ENCODE results near the gene ADGRL3.
"Not testable (repeated sequence)": the region's sequence is repeated elsewhere in the genome, so short reads cannot be mapped to it uniquely, and the experiment has no call there.

The ADGRL3 gene

DNA sequence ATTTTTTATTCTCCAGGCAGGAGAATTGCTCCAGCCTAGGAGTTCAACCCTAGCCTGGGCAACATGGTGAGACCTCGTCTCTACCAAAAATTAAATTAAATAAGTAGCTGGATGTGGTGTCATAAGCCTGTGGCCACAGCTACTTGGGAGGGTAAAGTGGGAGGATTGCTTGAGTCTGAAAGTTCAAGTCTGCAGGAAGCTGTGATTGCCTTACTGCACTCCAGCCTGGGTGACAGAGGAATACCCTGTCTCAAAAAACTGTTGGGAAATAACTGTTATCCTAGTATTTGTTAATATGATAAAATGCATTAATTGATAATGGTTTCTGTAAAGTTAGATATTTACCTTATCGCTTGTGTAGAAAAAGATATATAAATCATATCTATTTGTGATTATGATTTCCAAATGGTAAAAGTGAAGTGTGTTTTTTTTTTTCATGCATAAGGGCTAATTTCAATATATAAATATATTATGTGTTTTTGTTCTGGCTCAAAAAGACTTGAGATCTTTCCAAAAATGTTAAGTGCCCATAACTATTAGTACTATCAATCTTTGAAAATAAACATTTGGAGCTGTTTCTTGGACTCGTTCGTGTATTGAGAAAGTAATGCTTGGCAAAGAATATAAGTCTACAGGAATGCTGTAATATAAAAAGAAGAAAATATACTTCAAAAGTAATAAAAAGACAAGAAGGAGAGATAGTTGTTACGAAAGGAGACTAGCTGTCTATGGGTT, 396.6 kb downstream of the ADGRL3 start:
- no peak overlapping the region for H3K4me3 ChIP-seq (ENCODE audit: low read depth, low read length)

DNA sequence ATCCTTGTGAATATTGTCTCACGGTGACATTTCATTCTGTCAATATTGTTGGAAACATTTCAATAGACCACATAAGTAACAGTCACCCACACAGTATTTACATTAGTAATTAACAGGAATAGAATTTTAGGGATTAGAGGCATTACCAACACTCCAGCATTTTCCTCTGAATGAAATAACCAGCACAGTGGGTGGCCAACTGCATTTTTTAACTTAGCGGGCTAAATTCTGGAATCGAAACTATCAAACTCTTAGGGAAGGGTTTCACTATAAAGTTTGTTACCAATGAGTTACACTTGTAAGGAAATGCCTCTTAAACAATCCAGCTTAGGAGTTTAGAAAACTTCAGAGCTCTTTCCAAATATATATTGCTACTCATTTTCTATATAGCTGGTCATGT, 403.0 kb downstream of the ADGRL3 start:
- no peak overlapping the region for H3K4me3 ChIP-seq (ENCODE audit: low read depth, low read length)

DNA sequence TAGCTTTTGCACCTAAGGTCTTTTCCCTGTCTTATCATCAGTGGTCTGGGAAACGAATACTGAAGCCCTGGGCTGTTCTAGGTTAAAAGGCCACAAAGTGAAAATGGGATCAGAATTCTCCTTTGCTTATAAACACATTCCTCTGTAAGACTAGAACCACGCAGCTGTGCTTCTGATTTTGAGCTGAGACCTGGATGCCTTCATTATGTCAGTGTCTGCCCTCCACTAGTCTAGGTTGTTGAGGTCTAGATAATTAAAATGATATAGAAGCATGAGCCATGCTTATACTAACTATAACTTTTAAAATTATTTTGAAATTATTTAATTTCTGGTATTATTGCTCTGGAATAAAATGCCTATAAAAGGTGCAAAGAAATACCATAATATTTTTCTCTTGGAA, 403.9 kb downstream of the ADGRL3 start:
- H3K4me3 ChIP-seq (ENCODE audit: low read depth, low read length), result no peak overlapping the region

DNA sequence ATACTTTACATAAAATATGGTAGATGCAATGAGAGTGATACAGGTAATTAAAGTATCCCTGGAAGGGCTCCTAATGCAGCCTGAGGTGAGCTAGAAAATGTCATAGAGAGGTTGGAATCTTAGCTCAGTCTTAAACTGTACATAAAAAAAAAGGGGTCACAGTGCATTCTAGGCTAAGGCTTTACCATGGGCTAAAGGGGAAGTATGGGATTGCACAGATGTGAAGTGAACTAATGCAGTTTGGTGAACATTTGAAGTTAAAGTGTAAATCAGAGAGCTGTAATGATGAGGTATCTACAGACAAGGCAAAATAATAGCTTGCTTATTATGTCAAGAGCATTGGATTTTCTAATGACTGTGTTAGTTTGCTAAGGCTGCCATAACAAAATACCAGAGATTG, 405.9 kb downstream of the ADGRL3 start:
- no peak overlapping the region for H3K4me3 ChIP-seq (ENCODE audit: low read depth, low read length)

DNA sequence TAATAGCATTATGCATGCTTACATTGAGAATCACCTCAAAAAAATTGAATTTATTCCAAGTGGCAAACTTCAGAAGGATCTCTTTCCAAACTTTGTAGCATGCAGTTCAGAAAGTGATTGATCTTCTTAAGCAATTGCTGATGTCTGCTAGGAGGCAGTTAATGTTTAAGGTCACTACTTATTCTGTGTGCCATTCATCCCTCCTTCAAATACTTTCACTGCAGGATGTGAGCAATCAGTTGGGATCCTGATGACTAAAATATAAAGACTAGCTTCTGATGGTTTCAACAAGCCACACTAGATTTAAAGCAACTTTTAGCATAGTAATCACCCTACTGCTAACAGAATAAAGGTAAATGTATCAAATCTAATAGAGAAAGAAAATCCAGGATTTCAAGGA, 414.1 kb downstream of the ADGRL3 start:
- no peak overlapping the region for H3K4me3 ChIP-seq (ENCODE audit: low read depth, low read length)

DNA sequence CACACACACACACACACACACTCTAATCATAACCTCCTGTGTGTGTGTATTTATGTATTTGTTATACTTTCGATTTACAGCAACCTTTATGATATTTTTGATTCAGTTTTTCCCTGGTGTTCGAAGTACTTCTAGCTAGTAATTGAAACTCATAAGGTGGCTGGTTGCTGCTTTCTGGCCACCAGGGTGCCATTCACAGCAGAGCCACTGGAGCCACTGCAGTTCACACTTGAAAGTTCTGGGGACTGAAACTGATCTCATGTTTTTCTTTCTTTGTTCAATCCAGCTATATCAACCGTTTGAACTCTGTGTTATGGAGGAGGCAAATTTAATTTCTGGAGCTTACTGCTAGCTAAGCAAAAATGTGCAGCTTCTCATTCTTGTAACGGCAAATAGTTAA, 419.4 kb downstream of the ADGRL3 start:
- H3K4me3 ChIP-seq (ENCODE audit: low read depth, low read length), result no peak overlapping the region

DNA sequence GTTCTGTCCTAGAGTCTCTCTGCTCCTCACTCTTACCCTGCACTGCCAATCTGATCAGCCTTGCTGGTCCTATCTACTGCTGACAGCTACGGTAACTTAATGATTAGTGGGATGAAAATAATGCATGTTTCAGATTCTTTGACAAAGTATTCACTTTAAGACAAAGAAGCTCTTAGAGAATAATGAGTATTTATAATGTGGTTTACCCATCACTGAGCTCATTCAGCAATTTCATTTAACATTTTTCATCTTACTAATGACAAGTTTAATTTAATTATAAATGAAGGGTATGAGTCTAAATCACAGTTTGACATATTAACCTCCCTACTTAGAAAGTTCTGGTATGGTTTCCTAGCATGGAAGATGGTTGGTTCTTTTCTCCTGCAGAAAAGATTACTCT, 428.2 kb downstream of the ADGRL3 start:
- no peak overlapping the region for H3K4me3 ChIP-seq (ENCODE audit: low read depth, low read length)

DNA sequence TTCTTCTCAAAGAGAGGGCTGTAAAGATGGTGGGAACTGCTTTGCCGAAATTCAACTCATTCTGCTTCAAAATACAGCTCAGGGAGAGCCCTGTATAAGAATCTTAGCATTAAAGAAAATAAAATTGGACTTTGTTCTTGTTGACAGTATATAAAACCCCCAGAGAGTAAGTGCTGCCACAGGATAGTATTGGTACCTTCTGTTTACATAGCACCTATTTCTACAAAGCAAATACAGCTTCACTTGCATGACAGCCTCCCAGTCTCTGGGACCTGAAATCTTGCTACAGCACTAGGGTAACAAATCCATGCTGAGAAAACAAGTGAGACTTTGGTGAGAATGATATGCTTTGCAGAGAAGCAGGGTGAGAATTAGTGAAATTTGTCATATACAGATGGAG, 428.6 kb downstream of the ADGRL3 start:
- no peak overlapping the region for H3K4me3 ChIP-seq (ENCODE audit: low read depth, low read length)

DNA sequence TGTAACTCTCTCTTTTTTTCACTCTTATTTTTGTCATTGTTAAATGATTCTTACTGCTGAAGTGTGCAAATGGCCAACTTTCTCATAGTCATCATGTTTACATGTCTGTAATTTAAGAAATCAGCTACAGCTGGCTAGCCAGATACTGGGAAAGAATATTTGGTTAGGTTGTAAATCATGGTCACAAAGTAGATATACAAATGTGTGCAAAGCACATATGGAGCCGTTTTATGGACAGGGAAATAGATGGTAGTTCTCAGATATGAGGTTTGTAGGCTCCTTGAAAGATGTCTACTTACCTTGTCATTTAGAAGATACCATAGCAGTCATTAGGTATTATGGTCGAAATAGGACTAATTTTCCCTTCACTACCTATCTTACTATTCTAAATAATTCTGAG, 430.4 kb downstream of the ADGRL3 start:
- no peak overlapping the region for H3K4me3 ChIP-seq (ENCODE audit: low read depth, low read length)

DNA sequence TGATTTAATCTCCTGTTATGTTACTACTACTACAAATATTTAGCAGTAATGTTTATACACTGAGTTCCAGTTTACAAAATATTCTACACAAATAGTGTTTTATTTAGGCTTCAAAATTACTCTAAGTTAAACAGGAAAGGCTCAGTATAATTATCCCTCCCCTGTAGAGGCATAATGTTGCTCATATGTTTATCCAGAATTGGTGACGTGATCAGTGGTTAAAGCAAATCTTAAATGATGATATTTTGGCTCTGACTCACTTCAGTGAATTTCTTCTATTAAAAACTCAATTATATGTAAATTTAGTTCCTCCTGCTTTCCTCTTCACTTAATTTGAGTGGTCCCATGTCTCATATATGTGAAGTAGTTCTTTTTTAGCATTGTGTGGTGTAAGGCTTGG, 438.5 kb downstream of the ADGRL3 start:
- H3K4me3 ChIP-seq (ENCODE audit: low read depth, low read length), result no peak overlapping the region

DNA sequence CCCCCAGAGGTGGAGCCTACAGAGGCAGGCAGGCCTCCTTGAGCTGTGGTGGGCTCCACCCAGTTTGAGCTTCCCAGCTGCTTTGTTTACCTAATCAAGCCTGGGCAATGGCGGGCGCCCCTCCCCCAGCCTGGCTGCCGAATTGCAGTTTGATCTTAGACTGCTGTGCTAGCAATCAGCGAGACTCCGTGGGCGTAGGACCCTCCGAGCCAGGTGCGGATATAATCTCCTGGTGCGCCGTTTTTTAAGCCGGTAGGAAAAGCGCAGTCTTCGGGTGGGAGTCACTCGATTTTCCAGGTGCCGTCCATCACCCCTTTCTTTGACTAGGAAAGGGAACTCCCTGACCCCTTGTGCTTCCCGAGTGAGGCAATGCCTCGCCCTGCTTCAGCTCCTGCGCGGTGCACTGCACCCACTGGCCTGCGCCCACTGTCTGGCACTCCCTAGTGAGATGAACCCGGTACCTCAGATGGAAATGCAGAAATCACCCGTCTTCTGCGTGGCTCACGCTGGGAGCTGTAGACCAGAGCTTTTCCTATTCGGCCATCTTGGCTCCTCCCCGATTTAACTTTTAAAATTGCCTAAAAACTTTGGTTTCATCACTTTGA, 446.7 kb downstream of the ADGRL3 start:
- not testable (repeated sequence) for H3K4me3 ChIP-seq (ENCODE audit: low read depth, low read length)

DNA sequence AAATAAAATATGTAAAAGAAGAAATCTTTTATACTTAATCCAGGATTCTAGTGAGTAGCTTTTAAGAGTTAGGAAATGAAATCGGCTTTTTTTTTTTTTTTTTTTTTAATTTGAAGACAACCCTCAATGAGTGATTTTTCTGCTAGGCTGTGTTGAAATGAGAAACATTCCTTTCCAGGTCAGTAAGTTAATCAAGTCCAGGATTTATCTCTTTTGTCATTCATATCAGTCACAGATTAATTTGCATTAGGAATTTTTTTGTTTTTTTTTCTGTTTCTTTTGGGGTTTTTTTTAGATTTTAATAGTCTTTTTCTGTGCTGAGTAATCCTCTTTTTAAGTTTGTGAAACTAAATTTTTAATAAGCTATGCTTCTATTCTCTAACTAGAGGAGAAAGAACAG, 448.1 kb downstream of the ADGRL3 start:
- no peak overlapping the region for H3K4me3 ChIP-seq (ENCODE audit: low read depth, low read length)

DNA sequence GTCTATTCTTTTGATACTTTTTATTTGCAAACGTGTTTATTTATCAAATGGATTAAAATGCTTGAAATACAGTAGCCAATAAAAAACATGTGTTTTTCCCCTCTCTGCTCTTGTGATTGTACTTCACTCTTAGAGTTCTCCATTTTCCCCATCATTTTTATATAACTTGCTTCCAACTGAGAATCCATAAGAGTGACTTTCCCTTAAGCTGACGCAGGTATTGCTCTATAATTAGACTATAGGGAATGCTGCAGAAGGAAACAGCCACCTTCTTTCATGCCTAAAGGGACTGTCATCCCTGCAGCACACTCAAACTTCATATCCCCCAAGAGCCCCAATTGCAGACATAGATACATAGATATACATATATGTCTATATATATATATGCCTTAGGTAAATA, 456.9 kb downstream of the ADGRL3 start:
- no peak overlapping the region for H3K4me3 ChIP-seq (ENCODE audit: low read depth, low read length)

DNA sequence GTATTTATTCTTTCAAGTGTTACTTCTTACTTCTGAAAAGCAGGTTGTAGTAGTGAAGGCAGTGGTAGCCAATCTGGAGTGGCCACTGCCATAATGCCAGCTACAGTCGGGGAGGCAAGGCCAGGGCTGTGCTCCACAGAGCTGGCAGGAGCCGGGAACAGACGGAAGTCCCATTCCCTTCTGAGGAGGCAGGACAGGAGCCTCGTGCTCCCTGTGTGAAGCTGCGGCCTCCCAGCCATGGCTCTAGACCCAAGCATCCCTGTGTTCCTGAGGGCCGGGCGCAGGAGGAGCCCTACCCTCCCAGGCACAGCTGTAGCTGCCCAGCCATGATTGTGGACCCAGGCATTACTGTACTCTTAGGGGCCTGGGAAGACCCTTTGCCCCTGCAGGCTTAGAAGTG, 461.8 kb downstream of the ADGRL3 start:
- H3K4me3 ChIP-seq (ENCODE audit: low read depth, low read length), result no peak overlapping the region

DNA sequence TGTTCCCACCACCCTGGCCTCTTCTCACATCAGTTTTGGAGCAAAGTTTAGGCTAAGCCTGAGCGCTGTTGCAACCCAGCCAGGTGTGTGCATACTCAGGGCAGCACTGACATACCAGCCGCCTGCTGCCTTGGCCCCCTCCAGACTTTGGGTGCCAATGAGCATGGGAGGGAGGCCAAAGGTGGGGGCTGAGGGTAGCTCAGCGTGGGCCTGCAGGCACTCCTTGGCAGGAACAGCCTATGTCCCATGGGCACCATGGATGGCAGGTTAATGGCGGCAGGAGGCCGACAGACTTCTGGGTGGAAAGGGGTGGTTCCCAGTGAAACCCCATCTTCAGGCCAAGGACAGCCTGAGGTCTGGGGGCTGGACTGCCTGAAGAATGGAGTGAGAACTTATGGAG, 462.2 kb downstream of the ADGRL3 start:
- H3K4me3 ChIP-seq (ENCODE audit: low read depth, low read length), result no peak overlapping the region

DNA sequence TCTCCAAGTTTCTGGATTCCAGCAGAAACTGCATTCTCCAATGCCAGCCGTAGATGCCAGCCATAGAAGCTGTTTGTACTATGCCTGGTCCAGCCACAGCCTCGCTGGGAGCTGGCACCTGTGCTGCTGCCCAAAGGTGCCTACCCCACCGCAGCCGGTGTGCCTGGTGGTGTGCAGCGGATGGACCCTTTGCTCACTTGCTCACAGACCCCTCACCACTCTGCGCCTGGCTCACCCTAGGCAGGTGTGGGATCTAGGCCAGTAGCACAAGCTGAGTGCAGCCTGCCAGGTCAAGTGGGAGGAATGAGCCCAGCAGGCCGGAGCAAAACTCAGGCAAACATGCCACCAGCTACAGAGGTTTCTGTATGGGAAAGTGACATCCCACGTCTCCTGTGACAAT, 463.2 kb downstream of the ADGRL3 start:
- no peak overlapping the region for H3K4me3 ChIP-seq (ENCODE audit: low read depth, low read length)

DNA sequence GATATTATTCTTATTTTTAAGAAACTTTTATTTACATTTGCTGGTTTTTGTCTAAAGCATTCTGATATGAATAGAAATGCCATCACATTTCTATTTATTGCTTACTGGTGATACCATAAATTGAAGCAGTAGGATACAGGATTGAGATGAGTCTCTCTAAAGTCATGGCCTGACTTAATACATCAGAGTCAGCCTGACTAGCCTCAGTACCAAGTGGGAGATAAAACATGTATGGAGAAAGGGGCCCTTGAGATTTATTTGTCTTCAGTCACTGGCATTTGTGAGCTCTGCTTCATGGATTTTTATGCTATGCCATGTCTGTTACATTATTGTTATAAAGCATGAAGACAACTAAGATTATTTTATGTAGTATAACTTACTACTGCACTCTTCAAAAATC, 465.5 kb downstream of the ADGRL3 start:
- no peak overlapping the region for H3K4me3 ChIP-seq (ENCODE audit: low read depth, low read length)

DNA sequence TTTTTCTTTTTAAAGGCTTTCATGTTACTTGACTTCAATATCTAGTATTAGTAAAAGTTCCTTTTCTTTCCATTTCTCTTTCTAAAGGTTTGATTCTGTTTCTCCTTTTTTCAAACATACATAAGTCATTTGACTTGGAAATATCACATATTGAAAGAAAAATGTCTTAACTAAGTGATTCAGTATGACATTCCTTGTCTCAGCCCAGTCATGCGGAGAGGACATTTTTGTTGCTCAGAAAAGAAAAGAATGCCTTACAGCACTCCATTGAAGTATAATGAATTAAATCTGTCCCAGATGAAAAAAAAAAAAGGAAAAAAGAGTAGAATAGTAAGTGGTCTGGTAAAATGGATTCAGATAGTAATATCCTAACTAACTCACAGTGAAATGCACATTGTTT, 466.1 kb downstream of the ADGRL3 start:
- H3K4me3 ChIP-seq (ENCODE audit: low read depth, low read length), result no peak overlapping the region

DNA sequence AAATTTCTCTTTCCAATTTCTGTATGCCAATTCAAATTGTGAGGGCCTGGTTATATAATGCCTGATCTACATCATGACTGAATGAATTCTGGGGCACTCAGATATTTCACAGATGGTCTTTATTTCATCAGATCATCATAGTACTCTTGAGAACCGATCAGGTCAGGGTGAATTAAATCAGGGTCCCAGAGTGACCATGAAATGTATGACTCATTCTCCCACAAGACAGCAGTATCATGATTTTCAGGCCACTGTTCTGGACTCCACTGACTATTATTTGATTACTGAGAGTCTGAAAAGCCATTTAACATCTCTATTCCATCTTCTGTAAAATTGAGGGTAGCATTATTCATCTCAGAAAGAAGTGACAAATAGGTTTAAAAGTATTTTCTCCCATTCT, 471.5 kb downstream of the ADGRL3 start:
- no peak overlapping the region for H3K4me3 ChIP-seq (ENCODE audit: low read depth, low read length)

DNA sequence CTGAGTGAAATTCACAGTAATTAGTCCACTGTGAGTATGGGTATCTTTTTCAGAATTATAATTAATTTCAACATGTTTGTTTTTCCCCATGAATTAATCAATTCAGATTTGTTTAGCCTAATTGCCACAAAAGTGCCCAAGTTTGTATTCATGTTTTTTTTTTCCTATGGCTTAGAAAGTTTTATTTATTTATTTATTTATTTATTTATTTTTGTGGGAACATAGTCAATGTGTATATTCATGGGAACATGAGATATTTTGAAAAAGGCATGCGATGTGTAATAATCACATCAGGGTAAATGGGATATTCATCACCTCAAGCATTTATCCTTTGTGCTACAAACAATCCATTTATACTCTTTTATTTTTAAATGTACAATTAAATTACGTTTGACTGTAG, 475.3 kb downstream of the ADGRL3 start:
- H3K4me3 ChIP-seq (ENCODE audit: low read depth, low read length), result no peak overlapping the region

DNA sequence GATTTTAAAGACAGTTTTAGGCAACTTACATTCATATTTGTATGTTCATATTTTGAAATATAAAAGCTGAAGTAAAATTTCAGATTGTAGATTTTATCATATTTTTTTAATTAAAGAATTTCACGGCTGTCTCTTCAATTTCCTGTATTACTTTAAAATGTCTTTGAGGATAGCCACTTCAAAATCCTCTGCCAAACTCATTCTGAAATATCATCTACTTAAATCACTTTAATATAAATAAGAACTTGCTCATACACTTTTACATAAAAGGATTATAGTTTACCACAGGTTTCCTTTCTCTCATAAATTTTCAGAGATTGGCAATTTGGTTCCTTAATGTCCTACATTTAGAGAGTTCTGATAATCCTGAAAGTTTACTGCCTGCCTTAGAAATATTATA, 478.2 kb downstream of the ADGRL3 start:
- H3K4me3 ChIP-seq (ENCODE audit: low read depth, low read length), result no peak overlapping the region

DNA sequence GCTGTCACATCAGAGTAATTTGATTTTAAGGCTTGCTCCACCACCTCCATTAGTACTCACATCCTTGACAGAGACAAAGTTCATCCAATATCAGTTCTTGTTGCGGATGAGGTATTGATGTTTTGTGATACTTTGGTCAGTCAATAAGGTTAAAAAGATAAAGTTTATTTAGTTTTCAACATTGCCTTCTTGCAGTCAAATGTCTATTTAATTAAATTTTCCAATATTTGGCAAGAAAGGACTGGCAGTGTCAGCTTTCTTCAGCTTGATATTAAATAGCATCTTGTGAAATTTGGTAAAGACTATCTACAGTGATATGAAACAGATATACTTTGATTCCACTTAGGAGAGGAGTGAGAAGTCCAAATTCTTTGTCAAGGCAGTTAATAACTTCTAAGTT, 493.4 kb downstream of the ADGRL3 start:
- no peak overlapping the region for H3K4me3 ChIP-seq (ENCODE audit: low read depth, low read length)

DNA sequence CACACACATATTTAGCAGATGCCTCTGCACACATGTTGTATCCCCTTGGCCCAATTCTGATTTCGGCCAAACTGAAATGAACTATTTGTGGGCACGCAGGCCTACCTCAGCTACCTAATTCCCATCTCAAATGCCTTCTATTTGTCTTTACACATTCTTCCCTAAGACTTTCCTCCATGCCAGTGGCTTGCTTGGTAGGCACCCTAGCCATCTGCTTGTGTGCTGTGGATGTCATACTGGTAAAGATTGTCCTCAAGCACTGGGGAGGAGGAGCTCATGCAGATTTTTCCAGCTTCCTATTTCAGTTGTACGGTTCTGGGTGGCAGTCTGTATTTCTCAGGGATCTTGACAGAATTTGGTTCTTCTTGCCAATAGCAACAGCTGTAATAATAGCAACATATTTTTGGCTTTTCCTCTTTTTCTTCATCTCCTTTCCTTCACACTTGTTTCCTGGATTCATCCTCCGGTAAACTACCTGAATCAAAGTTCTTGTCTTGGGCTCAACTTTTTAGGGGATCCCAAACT, 514.3 kb downstream of the ADGRL3 start:
- H3K4me3 ChIP-seq (ENCODE audit: low read depth, low read length), result no peak overlapping the region

Measured in iPS-11a (cell line).